GM12891 (cell line): ENCODE measurements around the gene NOD2.

Source experiments
- DNase-seq: peaks from one replicate; pipeline ENCODE4 v3.0.0; 2011; ENCODE audit warnings: low spot score; ENCODE audit not compliant: insufficient read length
- FAIRE-seq: peaks from 2 replicates; lab custom pipeline; 2011; peaks lifted over from hg19 to GRCh38; lab: Jason Lieb, UNC
- PAX5 ChIP-seq: IDR thresholded peaks from 2 replicates; pipeline ENCODE4 v1.6.1; 2011; ENCODE audit warnings: low read length, moderate library complexity, mild to moderate bottlenecking; ENCODE audit not compliant: insufficient read depth, severe bottlenecking
- POLR2A ChIP-seq: IDR thresholded peaks from 2 replicates; pipeline ENCODE4 v1.6.1; 2011; ENCODE audit warnings: low read depth, low read length, control low read depth
- POLR2AphosphoS5 ChIP-seq: IDR thresholded peaks from 2 replicates; pipeline ENCODE4 v1.6.1; 2011; ENCODE audit warnings: low read depth, low read length, control low read depth
- POU2F2 ChIP-seq: IDR thresholded peaks from 2 replicates; pipeline ENCODE4 v1.6.1; 2011; ENCODE audit warnings: low read depth, mild to moderate bottlenecking, control low read depth, low read length, moderate library complexity
- SPI1 ChIP-seq: IDR thresholded peaks from 2 replicates; pipeline ENCODE4 v1.6.1; 2011; ENCODE audit warnings: low read depth, low read length, control low read depth
- TAF1 ChIP-seq: IDR thresholded peaks from 2 replicates; pipeline ENCODE4 v1.6.1; 2011; ENCODE audit warnings: low read depth, low read length, control low read depth

Gene NOD2

DNA sequence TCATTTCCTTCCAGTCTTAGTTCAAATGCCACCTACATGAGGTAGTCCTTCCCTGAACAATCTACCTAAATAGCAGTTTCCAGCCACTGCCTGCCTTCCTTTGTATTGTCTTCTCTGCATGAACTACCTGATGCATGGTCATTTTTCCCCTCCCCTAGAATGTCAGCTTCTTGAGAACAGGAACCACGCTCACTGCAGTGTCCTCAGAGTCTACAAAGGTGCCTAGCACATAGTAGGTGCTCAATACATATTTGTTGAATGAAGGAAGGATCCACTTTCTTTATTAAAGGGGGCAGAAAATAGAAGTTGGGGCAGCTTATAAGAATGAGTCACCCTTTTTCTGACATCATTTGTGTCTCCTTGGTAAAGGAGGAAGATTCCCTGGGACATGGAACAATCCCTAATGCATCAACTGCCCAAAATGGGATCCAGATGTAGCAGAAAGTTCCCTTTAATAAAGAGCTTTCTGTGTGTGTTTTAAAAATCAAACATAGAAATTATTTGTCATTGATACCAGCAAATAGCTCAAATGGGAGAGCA lies 44.1 kb downstream of the NOD2 start:
- no peak for DNase-seq
- FAIRE-seq = peak; percentile 20
- TF ChIP-seq SPI1 (no peak), POLR2A (no peak), PAX5 (no peak), TAF1 (no peak), POLR2AphosphoS5 (no peak), POU2F2 (no peak)

DNA sequence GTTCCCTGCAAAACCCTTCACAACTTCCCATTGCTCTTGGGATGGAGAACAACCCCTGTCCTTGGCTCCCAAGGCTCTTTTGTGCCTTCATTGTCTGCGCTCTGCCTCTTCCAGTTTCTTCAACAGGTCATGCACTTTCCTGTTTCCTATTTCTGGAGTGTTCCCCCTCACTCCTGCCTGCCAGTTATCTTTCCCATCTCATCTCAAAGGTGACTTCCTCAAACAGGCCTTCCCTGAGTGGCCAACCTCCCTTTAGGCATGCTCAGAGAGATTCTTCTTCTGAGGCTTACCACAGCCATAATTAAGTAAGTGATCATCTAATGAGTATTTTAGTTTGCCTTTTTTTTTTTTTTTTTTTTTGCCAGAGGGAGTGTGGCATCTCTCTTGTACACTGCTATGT lies 45.6 kb downstream of the NOD2 start:
- FAIRE-seq = no peak

GRCh38 chr16:50740736-50741135 lies 47.3 kb downstream of the NOD2 start:
- FAIRE-seq = peak; percentile 76
- TF ChIP-seq PAX5 (no peak), SPI1 (no peak), POLR2A (no peak)
- no peak for DNase-seq

More for the DNA sequence above, 45.6 kb downstream of the NOD2 start:
- TF ChIP-seq POU2F2 (no peak), TAF1 (no peak), POLR2AphosphoS5 (no peak), PAX5 (no peak), POLR2A (no peak), SPI1 (0 out of 2 replicates have a peak, but pooled peaks have one; percentile 4)
- DNase-seq = no peak

GRCh38 chr16:50741225-50741780 lies 47.9 kb downstream of the NOD2 start:
- no peak for FAIRE-seq
- TF ChIP-seq POLR2AphosphoS5 (peak; percentile 66), TAF1 (peak; percentile 65; the same call in 1 of the 2 replicates), POU2F2 (no peak), POLR2A (peak; percentile 61; the same call in 1 of the 2 replicates), PAX5 (no peak), SPI1 (no peak)
- no peak for DNase-seq

- FAIRE-seq = peak; percentile 100
- peak; percentile 93 for DNase-seq
- peak; percentile 55; the same call in 1 of the 2 replicates for TF ChIP-seq POLR2A
- TF ChIP-seq SPI1 = no peak
- no peak for TF ChIP-seq TAF1
- TF ChIP-seq POLR2AphosphoS5 = 0 out of 2 replicates have a peak, but pooled peaks have one; percentile 47
- no peak for TF ChIP-seq PAX5
- TF ChIP-seq POU2F2 = no peak; the same call in 1 of the 2 replicates
These were observed 48.6 kb downstream of the NOD2 start, which contains the start of gene CYLD for GRCh38 chr16:50741781-50742575. TSS of gene CYLD (plus strand) at chr16:50742086. CDS start at chr16:50749699, 7,613 bp downstream.

GRCh38 chr16:50742576-50743200 lies 49.3 kb downstream of the NOD2 start:
- DNase-seq (no peak), FAIRE-seq (peak; percentile 68)
- no peak for TF ChIP-seq TAF1
- TF ChIP-seq POLR2A = no peak; the same call in 1 of the 2 replicates
- no peak for TF ChIP-seq PAX5
- peak; percentile 12; the same call in 1 of the 2 replicates for TF ChIP-seq POU2F2
- peak; percentile 43; the same call in 1 of the 2 replicates for TF ChIP-seq SPI1
- no peak for TF ChIP-seq POLR2AphosphoS5

- DNase-seq (no peak), FAIRE-seq (no peak)
- TF ChIP-seq POU2F2 = no peak
- no peak for TF ChIP-seq PAX5
- no peak for TF ChIP-seq POLR2A
- TF ChIP-seq SPI1 = no peak
- TF ChIP-seq TAF1 = no peak
- TF ChIP-seq POLR2AphosphoS5 = no peak
These were observed 50.3 kb downstream of the NOD2 start for GRCh38 chr16:50743581-50744225.

GRCh38 chr16:50744881-50745280 lies 51.5 kb downstream of the NOD2 start:
- FAIRE-seq = peak; percentile 16
- DNase-seq = no peak
- no peak for TF ChIP-seq POLR2A
- no peak for TF ChIP-seq TAF1
- TF ChIP-seq POU2F2 = no peak
- no peak for TF ChIP-seq PAX5
- no peak for TF ChIP-seq POLR2AphosphoS5
- no peak for TF ChIP-seq SPI1
